Measurements from ENCODE around the gene TPPP3.
"Not testable (repeated sequence)": the region's sequence is repeated elsewhere in the genome, so short reads cannot be mapped to it uniquely, and the experiment has no call there.

Gene TPPP3

DNA sequence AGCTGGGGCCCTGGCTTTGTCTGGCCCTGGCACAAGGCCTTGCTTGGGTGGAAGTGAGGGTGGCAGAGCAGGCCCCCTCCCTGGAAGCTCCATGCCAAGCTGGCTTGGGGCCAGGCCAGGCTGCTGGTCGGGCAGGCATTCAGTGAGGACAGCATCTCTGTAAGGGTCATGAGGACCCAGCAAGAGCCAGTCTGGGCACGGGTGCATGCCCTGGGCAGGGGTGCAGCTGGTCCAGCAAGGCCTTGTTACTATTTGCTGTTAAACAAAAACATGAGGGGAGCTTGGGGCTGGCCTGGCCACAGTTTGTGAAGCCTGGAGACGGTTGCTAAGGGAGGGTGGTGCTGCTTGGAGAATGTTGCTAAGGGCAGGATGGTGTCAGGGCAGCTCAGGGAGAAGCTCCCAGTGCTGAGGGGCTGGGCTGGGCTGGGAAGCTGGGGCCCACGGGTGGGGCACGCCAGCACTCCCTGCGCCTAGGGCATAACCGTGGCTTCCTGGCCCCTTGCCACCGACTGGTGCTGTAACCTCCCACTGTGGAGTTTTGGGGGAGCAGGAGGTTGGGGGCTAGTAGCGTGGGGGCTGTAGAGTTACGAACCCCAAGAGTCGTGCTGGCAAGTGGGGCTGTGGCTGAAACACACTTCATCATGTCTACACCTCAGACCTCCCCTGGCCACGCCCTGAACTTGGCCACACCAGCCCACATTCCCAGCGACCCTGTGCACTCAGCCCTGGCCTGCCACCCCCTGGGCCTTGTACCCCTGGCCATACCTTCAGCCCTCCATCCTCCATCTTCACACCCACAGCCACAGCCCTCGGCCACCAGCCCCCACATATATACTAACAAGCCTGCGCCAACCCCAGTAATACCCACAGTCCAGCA lies 1.6 kb downstream of the TPPP3 start:
- in situ Hi-C loops (cut with MboI; ENCODE audit: low sequenced_read_pairs): no loop called here

DNA sequence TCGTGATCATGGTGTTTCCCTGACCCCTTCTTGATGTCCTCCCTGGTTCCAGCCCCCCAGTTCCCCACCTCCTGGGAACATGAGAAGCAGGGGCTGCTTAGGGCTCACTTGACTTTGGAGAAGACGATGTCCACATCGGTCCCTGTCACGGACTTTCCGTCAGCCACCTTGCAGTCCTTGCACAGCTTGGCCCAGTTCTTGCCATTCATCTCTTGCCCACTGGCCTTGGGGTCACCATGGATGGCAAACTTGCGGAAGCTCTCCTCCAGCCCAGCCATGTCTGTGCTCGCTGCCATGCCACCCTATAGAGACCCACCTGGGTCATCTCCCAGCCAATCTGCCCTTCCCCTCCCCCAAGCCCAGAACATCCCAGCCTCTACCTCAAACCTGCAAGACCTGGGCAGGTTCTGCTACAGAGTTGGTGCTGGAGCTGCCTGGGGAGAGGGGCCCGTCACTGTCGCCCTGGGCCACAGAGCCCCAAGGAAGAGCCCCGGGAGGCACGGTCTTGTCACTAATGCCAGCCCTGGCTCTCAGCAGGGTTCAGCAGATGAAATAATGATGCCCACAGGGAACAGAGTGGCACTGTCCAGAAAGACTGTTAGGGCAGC lies 2.4 kb downstream of the TPPP3 start:
- in situ Hi-C loops (cut with MboI; ENCODE audit: low sequenced_read_pairs): no loop called here

DNA sequence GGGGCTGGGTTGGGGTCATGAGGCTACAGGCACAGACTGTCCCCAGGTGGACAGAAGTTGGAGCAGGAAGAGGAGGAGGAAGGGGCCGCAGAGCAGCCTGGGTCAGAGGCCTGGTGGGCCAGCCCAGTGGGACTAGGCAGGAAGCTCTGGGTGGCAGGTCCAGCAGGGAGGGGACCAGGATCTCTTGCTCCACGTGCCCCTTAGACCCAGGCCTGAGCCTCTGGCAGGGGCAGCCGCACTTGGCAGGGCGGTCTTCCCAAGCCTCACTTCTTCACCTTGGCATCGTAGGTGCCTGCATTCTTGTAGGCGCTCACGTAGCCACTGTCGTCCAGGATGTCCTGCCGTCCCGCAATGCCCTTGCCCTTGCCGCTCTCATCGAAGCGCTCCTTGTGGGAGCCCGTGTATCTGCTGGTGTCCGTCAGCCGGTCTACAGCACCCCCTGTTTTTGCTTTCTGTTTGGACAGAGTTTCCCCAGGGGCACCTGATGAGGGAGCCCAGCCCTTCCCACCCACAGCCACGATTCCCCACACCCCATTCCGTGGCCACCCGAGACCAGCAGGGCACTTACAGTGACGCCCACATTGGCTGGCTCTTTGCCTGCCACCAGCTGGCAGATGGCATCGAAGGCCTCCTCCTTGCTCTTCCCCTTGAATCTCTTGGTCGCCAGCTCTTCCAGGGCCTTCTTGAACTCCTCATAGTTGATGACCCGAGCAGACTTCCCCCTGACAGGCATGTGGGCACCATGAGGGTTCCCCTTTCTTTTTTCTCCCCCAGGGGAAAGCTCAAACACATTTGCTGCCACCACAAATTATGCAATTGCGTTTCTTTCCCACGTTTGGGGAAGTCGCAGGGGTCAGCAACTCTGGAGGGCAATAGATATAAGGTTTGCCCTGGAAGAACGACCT lies 3.1 kb downstream of the TPPP3 start:
- in situ Hi-C loops (cut with MboI; ENCODE audit: low sequenced_read_pairs): no loop called here

DNA sequence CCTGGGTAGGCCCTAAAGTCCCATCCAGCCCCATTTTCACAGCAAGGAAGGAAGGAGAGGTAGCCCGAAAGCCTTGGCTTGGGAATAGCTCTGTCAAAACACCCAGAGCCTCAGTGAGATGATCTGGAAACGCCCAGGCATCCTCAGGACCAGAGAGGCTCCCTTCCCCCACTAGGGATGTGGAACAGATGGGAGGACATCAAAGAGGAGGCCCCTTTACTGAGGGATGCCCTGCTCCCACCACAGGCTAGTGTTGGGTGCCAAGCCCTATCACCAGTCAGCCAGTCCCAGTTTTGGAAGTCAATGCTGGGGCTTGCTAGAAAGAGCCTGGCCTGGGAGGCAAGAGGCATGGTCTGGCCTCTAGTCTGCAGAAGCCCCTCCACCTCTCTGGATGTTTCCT lies 4.7 kb downstream of the TPPP3 start:
- in situ Hi-C loops (cut with MboI; ENCODE audit: low sequenced_read_pairs): no loop called here

DNA sequence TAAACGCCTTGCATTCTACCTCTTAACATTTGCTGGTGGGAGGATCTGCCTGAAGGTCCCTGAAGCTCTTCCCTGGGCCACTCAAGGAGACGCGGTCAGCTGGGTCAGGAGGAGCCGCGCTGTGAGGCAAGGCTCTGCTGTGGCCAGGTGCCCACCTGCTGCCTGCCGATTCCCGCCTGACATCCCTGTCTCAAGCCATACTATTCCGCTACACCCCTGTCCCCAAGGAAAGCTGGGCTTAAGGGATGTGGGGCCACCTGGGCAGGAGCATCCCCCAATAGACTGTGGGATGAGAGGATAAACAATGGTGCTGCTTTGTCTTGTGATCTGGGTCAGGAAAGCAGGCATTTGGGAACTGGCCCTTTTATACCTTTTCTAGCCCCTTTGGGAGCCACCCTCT lies 5.1 kb downstream of the TPPP3 start:
- in situ Hi-C loops (cut with MboI; ENCODE audit: low sequenced_read_pairs): no loop called here

DNA sequence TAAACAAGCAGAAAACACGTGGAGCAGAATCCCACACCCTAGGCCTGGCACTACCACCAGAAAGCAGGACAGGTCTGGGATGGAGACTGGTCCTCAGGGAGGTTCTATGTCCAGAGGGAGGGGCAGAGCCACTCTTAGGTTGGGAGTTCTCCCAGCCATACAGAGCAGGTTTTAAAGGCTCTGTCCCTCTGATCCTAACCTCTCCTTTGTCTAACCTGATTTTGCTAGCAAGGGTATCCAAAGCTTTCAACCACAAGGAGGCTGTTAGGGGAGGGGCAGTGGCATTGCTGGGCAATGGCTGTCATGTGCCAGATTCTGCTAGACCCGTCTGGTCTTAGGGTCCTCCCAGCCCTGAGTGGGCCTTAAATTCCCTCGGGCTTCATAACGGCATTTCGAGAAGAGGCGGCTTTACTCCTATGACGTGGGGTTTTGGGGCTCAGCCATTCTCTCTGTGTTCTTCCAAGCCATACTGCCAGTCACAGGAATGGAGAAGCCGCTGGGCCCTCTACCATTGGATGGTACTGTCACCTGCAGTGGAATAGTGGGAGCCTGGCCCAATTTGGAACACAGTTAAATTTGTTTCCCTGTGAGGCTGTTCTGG lies 5.7 kb downstream of the TPPP3 start:
- in situ Hi-C loops (cut with MboI; ENCODE audit: low sequenced_read_pairs): no loop called here

DNA sequence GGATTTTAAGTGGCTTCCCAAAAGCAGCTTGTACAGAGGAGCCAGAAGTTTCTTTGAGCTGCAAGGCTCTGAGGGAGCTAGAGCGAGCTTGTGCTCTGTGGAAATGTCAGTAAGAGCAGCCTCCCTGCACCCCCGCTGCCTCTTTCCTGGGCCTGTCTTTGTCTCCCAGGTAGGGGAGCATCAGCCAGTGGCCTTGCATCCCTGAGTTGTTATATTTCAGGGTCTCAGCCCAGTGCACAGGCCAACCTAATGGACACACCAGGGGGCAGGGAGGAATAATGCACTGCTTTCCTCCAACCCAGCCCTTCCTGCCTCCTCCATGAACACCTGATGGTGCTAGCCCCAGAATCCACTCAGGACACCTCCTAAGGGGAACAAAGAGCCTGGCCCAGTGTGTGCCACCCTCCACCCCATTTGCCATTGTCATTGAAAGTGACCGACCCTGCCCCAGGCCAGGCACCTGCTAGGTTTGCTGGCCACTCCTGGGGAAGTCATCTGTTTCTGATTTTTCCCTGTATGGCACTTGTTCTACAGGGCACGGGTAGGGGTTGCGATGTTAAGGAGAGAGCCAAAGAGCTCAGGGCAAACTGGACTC lies 6.3 kb downstream of the TPPP3 start:
- in situ Hi-C loops (cut with MboI; ENCODE audit: low sequenced_read_pairs): no loop called here

DNA sequence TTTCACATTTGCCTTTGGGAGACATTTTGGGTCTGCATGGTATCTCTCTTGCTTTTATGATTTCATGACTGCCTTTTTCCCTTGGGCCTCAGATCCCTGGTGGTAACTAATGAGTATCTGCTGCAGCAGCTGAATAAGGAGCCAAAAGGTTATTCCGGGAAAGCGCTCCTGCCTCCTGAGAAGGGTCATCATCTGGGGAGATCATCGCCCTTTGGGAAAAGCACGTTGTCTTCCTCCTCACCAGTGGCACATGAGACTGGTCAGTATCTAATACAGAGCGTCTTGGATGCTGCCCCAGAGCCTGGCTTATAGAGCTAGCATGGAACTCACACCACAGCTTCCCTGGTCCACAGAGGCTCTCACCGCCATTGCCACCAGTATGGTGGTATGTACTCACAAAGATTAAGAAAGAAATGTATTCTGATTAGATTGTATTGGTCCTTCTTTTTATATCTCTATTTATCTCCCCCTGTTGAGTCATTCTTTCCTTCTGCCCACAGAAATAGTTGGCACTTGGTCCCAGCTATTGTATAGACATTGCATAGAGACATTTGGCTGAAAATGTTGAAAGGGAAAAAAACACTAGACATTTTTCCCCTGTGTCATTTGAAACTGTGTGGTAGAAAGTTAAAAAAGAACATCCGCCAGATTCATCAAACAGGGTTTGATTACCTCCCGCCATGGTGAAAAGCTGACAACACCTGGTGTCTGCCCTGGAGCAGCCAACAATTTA lies 8.4 kb downstream of the TPPP3 start:
- in situ Hi-C loops (cut with MboI; ENCODE audit: low sequenced_read_pairs): no loop called here

DNA sequence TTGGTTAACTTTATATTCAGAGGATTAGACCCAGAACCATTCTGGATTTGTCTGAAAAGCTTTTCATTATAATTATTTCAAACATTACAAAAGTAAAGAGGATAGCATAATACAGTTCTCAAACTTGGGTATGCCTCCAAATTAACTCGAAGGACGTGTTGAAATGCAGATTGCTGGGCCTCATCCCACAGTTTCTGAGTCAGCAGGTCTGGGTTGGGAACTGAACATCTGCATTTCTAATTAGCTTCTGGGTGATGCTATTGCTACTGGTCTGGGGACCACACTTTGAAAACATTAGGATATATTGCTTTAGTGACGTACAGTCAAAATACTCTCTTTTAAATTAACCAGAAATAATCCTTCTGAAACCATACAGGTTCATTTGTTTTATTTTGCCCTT lies 10.0 kb downstream of the TPPP3 start:
- in situ Hi-C loops (cut with MboI; ENCODE audit: low sequenced_read_pairs): no loop called here

DNA sequence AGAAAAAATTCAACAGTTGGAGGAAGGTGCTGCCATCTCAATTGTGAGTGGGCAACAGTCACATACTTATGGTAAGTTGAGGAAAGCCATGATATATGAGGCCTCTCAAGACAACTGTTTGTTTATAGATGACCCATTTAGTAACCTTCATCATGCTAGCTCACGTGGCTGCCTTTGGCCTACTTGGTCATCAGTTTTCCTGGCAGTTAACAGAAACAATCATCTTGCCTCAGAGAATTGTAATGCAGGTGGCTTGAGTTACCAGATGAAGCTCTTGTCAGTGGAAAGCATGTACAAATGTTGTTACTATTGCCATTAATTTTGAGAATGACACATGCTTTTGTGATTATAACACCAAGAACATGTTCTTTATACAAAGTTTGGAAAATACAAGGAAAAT lies 14.7 kb downstream of the TPPP3 start:
- in situ Hi-C loops (cut with MboI; ENCODE audit: low sequenced_read_pairs): no loop called here

DNA sequence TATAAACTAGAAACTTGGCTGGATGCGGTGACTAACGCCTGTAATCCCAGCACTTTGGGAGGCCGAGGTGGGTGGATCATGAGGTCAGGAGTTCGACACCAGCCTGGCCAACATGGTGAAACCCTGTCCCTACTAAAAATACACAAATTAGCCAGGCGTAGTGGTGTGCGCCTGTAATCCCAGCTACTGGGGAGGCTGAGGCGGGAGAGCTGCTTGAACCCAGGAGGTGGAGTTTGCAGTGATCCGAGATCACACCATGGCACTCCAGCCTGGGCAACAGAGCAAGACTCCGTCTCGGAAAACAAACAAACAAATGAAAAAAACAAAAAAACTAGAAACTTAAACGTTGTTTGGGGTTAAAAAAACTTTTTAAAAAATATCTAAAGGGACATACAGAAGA lies 17.3 kb downstream of the TPPP3 start:
- in situ Hi-C loops (cut with MboI; ENCODE audit: low sequenced_read_pairs): not testable (repeated sequence)

DNA sequence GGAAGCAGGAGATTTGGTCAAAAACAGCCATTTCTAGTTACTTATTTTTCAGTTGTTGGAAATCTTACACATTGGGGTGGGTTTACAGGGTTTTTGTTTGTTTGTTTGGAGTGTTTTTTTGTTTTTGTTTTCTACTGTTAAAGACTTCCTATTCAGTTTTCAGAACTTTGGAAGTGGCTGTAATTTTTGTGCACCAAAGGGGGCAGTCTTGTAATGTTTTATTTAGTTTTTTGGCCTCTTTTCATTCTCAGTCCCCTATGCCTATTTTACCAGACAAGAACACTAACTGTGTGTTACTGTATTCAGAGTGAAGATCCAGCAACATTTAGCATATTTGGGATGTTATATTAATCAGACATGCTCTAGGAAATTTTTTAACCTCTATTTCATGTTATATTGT lies 20.6 kb downstream of the TPPP3 start:
- in situ Hi-C loops (cut with MboI; ENCODE audit: low sequenced_read_pairs): no loop called here

DNA sequence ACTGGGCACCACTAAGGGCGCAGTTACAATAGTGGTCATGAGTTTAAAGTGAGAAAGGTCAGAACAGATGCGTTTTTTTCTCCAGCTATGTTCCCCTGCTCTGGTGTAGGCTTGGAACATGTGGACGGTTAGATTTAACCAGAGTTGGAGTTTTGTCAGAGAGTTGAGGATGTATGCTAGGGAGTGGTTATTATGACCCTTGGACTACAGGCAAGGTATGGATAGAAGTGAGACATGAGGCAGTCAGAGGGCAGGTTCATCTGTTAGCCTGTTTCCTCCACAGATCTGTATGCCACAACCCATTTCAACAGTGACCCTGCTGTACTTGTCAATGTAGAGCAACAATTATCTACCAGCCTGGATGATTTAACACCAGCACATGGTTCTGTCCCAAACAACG lies 22.6 kb downstream of the TPPP3 start:
- in situ Hi-C loops (cut with MboI; ENCODE audit: low sequenced_read_pairs): no loop called here

DNA sequence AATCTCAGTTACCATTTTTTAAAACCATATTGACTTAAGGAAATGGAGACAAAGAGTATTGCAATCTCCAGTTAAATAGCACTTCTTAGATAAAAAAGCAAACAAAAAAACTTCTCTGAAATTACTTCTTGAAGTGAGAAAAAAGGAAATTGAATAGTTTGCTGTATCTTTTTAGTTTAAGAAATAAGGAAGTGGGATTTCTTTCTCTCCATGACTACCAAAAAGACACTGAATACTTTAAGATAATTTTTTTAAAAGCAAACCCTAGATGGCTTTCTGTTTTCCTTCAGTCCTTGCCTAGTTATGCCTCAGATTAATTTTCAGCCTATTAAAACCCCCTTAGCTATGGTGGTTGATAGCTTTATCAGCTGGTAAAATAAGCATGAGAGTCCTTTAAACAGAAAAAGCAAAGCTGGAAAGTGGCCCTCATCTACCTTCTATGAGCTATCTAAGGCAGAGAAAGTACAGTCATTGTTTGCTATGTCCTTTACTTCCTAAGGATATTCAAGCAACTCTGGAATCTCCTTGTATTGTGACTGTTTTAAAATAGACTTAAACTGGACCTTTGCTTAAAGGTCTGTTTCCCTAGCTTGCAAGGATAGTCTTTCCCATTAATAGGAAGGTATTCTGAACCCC lies 28.6 kb downstream of the TPPP3 start:
- in situ Hi-C loops (cut with MboI; ENCODE audit: low sequenced_read_pairs): no loop called here

DNA sequence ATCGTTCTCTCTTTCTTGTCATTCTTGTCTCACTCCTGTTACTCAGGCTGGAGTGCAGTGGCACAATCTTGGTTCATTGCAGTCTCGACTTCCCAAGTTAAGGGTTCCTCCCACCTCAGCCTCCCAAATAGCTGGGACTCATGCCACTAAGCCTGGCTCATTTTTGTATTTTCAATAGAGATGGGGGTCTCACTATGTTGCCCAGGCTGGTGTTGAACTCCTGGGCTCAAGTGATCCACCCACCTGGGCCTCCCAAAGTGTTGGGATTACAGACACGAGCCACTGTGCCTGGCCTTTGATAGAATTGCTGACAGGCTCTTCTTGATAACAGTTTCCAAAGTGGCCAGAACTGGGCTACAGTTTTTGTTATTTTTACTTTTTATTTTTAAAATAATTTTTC lies 32.3 kb downstream of the TPPP3 start:
- in situ Hi-C loops (cut with MboI; ENCODE audit: low sequenced_read_pairs): no loop called here

DNA sequence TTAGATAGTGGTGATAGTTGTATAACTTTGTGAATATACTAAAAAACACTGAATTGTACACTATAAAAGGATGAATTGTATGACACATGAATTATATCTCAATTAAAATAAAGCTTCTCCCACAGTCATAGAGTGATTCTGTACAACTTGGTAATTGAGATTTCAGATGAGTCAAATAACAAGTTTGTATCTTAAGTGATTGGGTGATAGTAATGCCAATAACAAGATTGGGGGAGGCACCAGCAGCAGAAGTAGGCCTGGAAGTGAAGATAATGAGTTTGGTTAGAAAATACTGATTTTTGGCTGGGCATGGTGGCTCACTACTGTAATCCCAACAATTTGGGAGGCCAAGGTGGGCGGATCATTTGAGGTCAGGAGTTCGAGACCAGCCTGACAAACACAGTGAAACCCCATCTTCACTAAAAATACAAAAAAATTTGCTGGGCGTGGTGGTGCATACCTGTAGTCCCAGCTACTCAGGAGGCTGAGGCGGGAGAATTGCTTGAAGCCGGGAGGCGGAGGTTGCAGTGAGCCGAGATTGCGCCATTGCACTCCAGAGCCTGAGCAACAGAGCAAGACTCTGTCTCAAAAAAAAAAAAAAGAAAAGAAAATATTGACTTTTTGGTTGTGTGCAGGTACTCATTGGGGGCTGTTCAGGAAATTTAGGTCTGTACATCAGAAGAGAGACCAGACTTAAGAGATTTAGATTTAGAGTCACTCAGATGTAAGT lies 33.6 kb downstream of the TPPP3 start:
- in situ Hi-C loops (cut with MboI; ENCODE audit: low sequenced_read_pairs): not testable (repeated sequence)

DNA sequence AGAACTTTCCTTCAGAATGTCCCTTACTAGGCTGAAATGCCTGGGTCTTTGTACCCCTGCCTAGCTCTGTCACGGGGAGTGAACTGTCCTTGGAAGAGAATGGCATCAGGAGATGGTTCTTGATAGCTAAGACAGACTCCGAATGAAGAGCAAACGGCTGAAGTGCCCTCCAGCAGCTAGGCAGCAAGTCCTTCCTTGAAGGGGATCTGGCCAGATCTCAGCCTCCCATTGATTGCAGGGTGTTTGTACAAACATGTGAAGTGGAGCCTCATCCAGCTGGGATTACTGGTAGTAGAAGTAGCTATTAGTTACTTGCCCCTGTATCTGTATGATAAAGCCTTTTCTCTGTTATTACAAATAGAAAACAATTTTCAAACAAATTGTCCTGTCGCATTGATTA lies 35.7 kb downstream of the TPPP3 start:
- in situ Hi-C loops (cut with MboI; ENCODE audit: low sequenced_read_pairs): no loop called here

DNA sequence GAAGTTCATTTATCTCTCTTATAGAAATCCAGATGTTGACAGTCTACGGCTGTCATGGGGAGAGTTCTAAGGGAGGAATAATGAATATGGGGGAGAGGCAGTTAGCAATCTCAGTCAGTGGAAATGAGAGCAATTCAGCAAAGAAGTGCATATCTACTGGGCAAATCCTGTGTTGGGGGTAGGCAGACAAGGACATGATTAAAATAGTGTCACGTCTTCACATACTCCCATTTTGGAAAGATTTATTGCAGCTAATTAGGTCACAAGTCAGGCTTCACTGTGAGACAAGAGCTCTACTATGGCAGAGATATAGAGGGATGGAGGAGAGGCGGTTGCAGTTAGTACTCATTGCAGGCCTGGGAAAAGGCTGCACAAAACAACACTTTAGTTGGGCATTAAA lies 36.9 kb downstream of the TPPP3 start:
- in situ Hi-C loops (cut with MboI; ENCODE audit: low sequenced_read_pairs): no loop called here

DNA sequence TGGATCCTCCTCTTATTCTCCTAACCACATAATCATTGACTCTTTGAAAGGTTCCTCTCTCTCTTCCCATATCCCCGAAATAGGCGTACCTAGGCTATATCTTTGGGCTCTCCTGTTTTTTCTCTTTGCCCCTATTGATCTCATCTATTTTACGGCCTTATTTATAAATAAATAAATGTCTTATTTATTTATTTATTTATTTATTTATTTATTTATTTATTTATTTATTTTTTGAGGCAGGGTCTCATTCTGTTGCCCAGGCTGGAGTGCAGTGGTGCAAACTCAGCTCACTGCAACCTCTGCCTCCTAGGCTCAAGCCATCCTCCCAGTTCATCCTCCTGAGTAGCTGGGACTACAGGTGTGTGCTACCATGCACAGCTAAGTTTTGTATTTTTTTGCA lies 40.8 kb downstream of the TPPP3 start:
- in situ Hi-C loops (cut with MboI; ENCODE audit: low sequenced_read_pairs): not testable (repeated sequence)
